ENCODE measurements around the gene SEMA4A.

Gene SEMA4A

DNA sequence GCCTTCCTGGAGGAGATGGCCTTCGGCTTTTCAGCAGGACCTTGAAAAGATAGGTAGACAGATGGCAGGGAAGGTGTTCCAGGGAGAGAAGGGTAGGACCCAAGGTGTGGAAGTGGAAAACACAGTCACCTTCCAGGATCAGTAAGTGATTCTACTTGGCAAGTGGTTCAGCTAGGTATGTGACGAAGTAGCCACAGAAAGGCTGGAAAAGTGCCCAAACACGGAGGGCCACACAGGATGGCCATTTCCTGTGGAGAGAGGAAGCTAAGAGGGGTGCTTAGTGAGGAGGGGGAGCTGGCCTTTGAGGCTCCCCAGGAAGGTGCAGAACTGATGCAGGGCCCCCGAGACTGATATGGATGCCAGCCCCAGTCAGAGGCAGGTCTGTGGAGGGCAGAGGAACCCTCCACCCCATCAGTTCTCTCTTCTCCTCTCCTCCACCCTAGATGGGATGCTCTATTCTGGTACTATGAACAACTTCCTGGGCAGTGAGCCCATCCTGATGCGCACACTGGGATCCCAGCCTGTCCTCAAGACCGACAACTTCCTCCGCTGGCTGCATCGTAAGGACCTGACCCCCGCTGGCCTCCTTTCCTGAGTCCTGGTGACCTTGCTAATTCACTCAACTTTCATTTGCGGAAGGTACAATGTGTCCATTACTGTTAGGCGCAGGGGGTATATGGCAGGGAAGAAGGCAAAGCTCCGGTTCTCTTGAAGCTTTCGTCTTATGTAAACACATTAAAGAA, 6.8 kb downstream of the SEMA4A start:
- TF ChIP-seq, protein P1, sequence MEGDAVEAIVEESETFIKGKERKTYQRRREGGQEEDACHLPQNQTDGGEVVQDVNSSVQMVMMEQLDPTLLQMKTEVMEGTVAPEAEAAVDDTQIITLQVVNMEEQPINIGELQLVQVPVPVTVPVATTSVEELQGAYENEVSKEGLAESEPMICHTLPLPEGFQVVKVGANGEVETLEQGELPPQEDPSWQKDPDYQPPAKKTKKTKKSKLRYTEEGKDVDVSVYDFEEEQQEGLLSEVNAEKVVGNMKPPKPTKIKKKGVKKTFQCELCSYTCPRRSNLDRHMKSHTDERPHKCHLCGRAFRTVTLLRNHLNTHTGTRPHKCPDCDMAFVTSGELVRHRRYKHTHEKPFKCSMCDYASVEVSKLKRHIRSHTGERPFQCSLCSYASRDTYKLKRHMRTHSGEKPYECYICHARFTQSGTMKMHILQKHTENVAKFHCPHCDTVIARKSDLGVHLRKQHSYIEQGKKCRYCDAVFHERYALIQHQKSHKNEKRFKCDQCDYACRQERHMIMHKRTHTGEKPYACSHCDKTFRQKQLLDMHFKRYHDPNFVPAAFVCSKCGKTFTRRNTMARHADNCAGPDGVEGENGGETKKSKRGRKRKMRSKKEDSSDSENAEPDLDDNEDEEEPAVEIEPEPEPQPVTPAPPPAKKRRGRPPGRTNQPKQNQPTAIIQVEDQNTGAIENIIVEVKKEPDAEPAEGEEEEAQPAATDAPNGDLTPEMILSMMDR (IDR thresholded peaks at IDR 0.05) = no peak
- H3K4me1 ChIP-seq (ENCODE audit: control insufficient read depth in 1 of 2, insufficient read depth in 1 of 2, low read depth in 1 of 2, low read length in 1 of 2) = peaks cover 45 to 48% of the 10 kb centered on the region in 2 experiments
- H3K36me3 ChIP-seq = peaks cover 93% of the 10 kb centered on the region

DNA sequence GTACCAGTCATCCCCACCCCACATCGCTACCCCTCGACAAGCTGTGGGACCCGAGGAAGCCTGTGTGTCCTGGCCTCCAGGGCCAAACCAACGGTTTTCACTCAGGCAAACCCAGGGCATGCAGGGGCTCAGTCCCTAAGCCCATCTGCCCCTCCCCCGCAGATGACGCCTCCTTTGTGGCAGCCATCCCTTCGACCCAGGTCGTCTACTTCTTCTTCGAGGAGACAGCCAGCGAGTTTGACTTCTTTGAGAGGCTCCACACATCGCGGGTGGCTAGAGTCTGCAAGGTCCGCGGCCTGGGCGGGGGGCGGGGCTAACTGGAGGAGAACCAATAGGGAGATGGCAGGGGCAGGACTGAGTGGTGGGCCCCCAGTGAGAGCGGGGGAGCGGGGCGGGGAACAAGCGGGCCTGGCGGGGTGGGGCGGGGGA, 7.4 kb downstream of the SEMA4A start:
- H3K36me3 ChIP-seq = peaks cover 99% of the 10 kb centered on the region
- H3K4me1 ChIP-seq (ENCODE audit: control insufficient read depth in 1 of 2, insufficient read depth in 1 of 2, low read depth in 1 of 2, low read length in 1 of 2) = peaks cover 39 to 43% of the 10 kb centered on the region in 2 experiments
- no peaks in the 10 kb centered on the region for H3K9me3 ChIP-seq
- TF ChIP-seq, protein P1 (IDR thresholded peaks at IDR 0.05) = no peak
- H3K4me3 ChIP-seq (ENCODE audit: low read depth in 1 of 2, low read length in 1 of 2) = no peak overlapping the region
- H3K27me3 ChIP-seq = no peaks in the 10 kb centered on the region
- H3K27ac ChIP-seq = peak overlapping the region; percentile 56

More for the DNA sequence above, 6.8 kb downstream of the SEMA4A start:
- Histone ChIP-seq H3K4me3 (ENCODE audit: low read depth in 1 of 2, low read length in 1 of 2) (no peak overlapping the region), H3K9me3 (no peaks in the 10 kb centered on the region), H3K27me3 (no peaks in the 10 kb centered on the region), H3K27ac (peak overlapping the region; percentile 56)

DNA sequence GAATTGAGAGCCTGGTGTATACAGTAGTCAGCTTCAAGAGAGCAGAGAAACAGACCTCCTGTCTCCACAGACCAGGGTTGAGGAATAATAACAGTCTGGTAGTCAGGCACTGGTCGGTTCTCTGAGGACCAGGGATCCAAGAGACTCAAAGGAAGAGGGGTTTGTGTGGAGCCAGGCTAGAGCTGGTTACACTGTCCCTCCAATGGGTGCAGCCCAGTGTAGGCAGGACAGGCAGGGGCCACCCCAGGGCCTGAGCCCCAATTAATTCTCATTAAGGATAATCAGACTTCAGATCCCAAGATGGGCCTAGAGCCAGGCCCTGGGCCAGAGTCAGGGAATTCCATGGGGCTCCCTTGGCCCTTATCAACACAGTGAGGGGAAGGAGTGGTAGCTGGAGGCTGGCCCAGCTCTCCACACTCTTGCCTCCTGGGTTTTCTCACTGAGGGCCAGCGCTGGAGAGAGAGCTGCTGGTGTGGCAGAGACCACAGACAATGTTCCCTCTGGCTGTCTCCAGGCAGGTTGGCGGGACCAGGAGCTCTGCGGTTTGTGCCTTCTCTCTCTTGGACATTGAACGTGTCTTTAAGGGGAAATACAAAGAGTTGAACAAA, 9.1 kb downstream of the SEMA4A start:
- H3K9me3 ChIP-seq = no peaks in the 10 kb centered on the region
- no peaks in the 10 kb centered on the region for H3K27me3 ChIP-seq
- no peak overlapping the region for H3K4me3 ChIP-seq (ENCODE audit: low read depth in 1 of 2, low read length in 1 of 2)
- TF ChIP-seq, protein P1 (IDR thresholded peaks at IDR 0.05) = no peak
- H3K27ac ChIP-seq = peak overlapping the region; percentile 52
- H3K36me3 ChIP-seq = peaks cover 100% of the 10 kb centered on the region
- peaks cover 22 to 25% of the 10 kb centered on the region in 2 experiments for H3K4me1 ChIP-seq (ENCODE audit: control insufficient read depth in 1 of 2, insufficient read depth in 1 of 2, low read depth in 1 of 2, low read length in 1 of 2)

DNA sequence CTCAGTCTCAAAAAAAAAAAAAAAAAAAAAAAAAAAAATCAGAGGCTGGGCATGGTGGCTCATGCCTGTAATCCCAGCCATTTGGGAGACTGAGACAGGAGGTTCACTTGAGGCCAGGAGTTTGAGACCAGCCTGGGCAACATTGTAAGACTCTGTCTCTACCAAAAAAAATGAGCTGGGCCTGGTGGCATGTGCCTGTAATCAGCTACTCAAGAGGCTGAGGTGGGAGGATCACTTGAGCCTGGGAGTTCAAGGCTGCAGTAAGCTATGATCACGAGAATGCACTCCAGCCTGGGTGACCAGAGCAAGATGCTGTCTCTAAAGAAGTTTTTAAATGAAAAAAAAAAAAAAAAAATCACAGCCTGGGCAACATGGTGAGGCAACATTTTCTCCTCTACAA, 10.3 kb downstream of the SEMA4A start:
- Histone ChIP-seq H3K36me3 (peaks cover 99% of the 10 kb centered on the region), H3K9me3 (no peaks in the 10 kb centered on the region), H3K27me3 (no peaks in the 10 kb centered on the region), H3K4me1 (ENCODE audit: control insufficient read depth in 1 of 2, insufficient read depth in 1 of 2, low read depth in 1 of 2, low read length in 1 of 2) (peaks cover 16 to 17% of the 10 kb centered on the region in 2 experiments), H3K4me3 (ENCODE audit: low read depth in 1 of 2, low read length in 1 of 2) (no peak overlapping the region), H3K27ac (no peak overlapping the region)
- TF ChIP-seq, protein P1 (IDR thresholded peaks at IDR 0.05) = no peak

DNA sequence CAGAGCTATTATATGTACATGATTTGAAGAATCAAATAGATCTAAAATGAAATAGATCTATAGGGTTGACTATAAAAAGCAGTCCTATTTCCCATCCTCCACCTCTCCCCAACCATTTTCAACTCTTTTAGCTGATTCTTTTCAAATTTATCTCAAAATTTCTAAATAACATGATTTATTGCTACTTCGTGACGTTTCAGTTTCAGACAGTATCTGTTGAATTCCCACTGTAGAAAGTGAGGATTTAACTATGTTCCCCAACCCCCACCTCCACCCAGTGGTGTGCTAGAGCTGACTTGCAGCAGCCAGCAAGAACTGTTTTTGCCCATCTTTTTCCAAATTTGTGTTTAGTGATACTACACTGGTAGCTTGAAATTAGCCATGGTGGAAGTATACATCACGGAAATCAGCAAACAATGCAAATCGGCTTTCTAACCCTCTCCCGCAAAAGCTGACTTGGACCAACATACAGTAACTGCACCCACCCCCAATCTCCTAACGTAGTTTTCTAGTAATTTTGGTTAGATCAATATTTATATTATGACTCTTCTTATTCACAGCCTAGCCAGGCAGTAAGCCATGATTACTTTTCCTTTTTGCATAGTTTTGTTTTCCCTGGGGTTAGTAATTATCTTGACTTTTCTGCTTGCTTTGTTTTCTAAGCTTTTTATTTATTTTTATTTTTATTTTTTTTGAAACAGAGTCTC, 10.9 kb downstream of the SEMA4A start:
- Histone ChIP-seq H3K4me3 (ENCODE audit: low read depth in 1 of 2, low read length in 1 of 2) (no peak overlapping the region), H3K4me1 (ENCODE audit: control insufficient read depth in 1 of 2, insufficient read depth in 1 of 2, low read depth in 1 of 2, low read length in 1 of 2) (peaks cover 15% of the 10 kb centered on the region in 2 experiments), H3K27ac (no peak overlapping the region), H3K36me3 (peaks cover 98% of the 10 kb centered on the region), H3K9me3 (no peaks in the 10 kb centered on the region), H3K27me3 (no peaks in the 10 kb centered on the region)
- TF ChIP-seq, protein P1 (IDR thresholded peaks at IDR 0.05) = no peak
